HEK293T (cell line): ENCODE results near the gene DOK4.
"Not testable (repeated sequence)": the region's sequence is repeated elsewhere in the genome, so short reads cannot be mapped to it uniquely, and the experiment has no call there.

Experiments
- CTCF ChIA-PET: fragments of 350-600 bp; formaldehyde crosslinking; extraction: SDS; loops from one replicate; lab custom pipeline; 2021; ENCODE audit warnings: antibody characterized with exemption, inconsistent platforms; lab: Yijun Ruan, JAX
- POLR2A ChIA-PET: fragments of 350-600 bp; formaldehyde crosslinking; extraction: SDS; loops from one replicate; lab custom pipeline; 2020; ENCODE audit warnings: antibody characterized with exemption, inconsistent platforms; lab: Yijun Ruan, JAX
- DNase-seq: peaks from one replicate; pipeline ENCODE4 v3.0.0; 2012; ENCODE audit warnings: mixed read lengths; ENCODE audit errors: extremely low spot score
- ARNT ChIP-seq: fragments of 450-650 bp; IDR thresholded peaks from 2 replicates; pipeline ENCODE4 v1.6.1; 2017; ENCODE audit warnings: mild to moderate bottlenecking
- BHLHE40 ChIP-seq: fragments of 450-650 bp; IDR thresholded peaks from 2 replicates; pipeline ENCODE4 v1.6.1; 2016; ENCODE audit warnings: mild to moderate bottlenecking, moderate library complexity, borderline replicate concordance
- CTBP1 ChIP-seq: fragments of 450-650 bp; IDR thresholded peaks from 2 replicates; pipeline ENCODE4 v1.6.1; 2016; ENCODE audit warnings: borderline replicate concordance
- ELF4 ChIP-seq: fragments of 450-650 bp; IDR thresholded peaks from 2 replicates; pipeline ENCODE4 v1.6.1; 2017; ENCODE audit warnings: antibody characterized with exemption
- FOXA1 ChIP-seq: fragments of 450-650 bp; IDR thresholded peaks from 2 replicates; pipeline ENCODE4 v1.6.1; 2016; ENCODE audit warnings: mild to moderate bottlenecking
- FOXK2 ChIP-seq: fragments of 450-650 bp; IDR thresholded peaks from 2 replicates; pipeline ENCODE4 v1.6.1; 2016; ENCODE audit warnings: mild to moderate bottlenecking
- FOXM1 ChIP-seq: fragments of 450-650 bp; IDR thresholded peaks from 2 replicates; pipeline ENCODE4 v1.6.1; 2017; ENCODE audit warnings: mild to moderate bottlenecking, borderline replicate concordance
- HDGF ChIP-seq: fragments of 450-650 bp; IDR thresholded peaks from 2 replicates; pipeline ENCODE4 v1.6.1; 2017; ENCODE audit warnings: antibody characterized with exemption, borderline replicate concordance
- L3MBTL2 ChIP-seq: fragments of 450-650 bp; conservative IDR thresholded peaks from 2 replicates; pipeline ENCODE4 v1.6.1; 2016; ENCODE audit warnings: mild to moderate bottlenecking
- LEF1 ChIP-seq: fragments of 450-650 bp; IDR thresholded peaks from 2 replicates; pipeline ENCODE4 v1.6.1; 2017; ENCODE audit warnings: mild to moderate bottlenecking, borderline replicate concordance
- NFRKB ChIP-seq: fragments of 450-650 bp; IDR thresholded peaks from 2 replicates; pipeline ENCODE4 v1.6.1; 2016; ENCODE audit warnings: mild to moderate bottlenecking, moderate library complexity
- PKNOX1 ChIP-seq: fragments of 450-650 bp; IDR thresholded peaks from 2 replicates; pipeline ENCODE4 v1.6.1; 2016
- SP1 ChIP-seq: fragments of 450-650 bp; IDR thresholded peaks from 2 replicates; pipeline ENCODE4 v1.6.1; 2017
- SUZ12 ChIP-seq: fragments of 450-650 bp; IDR thresholded peaks from 2 replicates; pipeline ENCODE4 v1.6.1; 2016; ENCODE audit warnings: mild to moderate bottlenecking
- TARDBP ChIP-seq: fragments of 450-650 bp; IDR thresholded peaks from 2 replicates; pipeline ENCODE4 v1.6.1; 2016
- ZNF384 ChIP-seq: fragments of 450-650 bp; IDR thresholded peaks from 2 replicates; pipeline ENCODE4 v1.6.1; 2016

DOK4 gene

GRCh38 chr16:57504001-57504400, 17.7 kb upstream of the DOK4 start:
- CTCF ChIA-PET, result interaction anchor here (0.7 kb wide), 1 partner anchor 39 kb away, joined by 3 read pairs; no protein-coding TSS in a partner anchor
- TF ChIP-seq TARDBP, result no peak
- TF ChIP-seq CTBP1, result no peak
- TF ChIP-seq PKNOX1, result no peak
- TF ChIP-seq ELF4, result no peak
- no peak for TF ChIP-seq ZNF384
- no peak for TF ChIP-seq ARNT
- POLR2A ChIA-PET, result interaction anchor here (1.4 kb wide), 1 partner anchor 57 kb away, joined by 3 read pairs; the partner anchor contains the start of genes CIAPIN1 and COQ9
- DNase-seq, result no peak

DNA sequence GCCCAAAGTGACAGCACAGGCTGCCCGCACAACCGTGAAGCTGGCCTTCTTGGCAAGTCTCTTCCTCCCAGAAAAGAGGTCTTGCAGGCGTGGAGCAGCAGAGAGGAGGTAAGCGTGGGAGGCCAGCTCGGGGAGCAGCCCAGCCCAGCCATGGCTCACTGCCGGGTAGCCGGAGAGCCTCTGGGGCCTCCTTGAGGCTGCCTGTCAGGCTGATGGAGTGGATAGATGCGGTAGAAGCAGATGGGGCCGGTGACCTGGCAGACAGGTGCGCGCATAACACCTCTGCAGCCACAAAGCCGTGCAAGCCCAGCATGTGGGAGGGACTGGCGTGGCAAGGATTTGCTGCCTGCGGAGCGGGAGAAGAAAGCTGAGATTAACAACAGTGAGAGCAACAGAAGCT, 17.1 kb upstream of the DOK4 start:
- no peak for TF ChIP-seq BHLHE40
- TF ChIP-seq CTBP1, result no peak
- TF ChIP-seq SP1, result no peak
- no peak for TF ChIP-seq FOXM1
- no peak for TF ChIP-seq TARDBP
- TF ChIP-seq L3MBTL2, result no peak
- TF ChIP-seq LEF1, result no peak
- TF ChIP-seq PKNOX1, result no peak
- no peak for TF ChIP-seq ARNT
- TF ChIP-seq NFRKB, result no peak
- no peak for TF ChIP-seq ELF4
- no peak for TF ChIP-seq FOXK2
- no peak for TF ChIP-seq ZNF384
- no peak for TF ChIP-seq SUZ12
- no peak for TF ChIP-seq HDGF
- no peak for TF ChIP-seq FOXA1
- ChIA-PET CTCF (no interaction called here), POLR2A (interaction anchor here (1.4 kb wide), 1 partner anchor 56 kb away, joined by 3 read pairs; the partner anchor contains the start of genes CIAPIN1 and COQ9)
- DNase-seq, result no peak

DNA sequence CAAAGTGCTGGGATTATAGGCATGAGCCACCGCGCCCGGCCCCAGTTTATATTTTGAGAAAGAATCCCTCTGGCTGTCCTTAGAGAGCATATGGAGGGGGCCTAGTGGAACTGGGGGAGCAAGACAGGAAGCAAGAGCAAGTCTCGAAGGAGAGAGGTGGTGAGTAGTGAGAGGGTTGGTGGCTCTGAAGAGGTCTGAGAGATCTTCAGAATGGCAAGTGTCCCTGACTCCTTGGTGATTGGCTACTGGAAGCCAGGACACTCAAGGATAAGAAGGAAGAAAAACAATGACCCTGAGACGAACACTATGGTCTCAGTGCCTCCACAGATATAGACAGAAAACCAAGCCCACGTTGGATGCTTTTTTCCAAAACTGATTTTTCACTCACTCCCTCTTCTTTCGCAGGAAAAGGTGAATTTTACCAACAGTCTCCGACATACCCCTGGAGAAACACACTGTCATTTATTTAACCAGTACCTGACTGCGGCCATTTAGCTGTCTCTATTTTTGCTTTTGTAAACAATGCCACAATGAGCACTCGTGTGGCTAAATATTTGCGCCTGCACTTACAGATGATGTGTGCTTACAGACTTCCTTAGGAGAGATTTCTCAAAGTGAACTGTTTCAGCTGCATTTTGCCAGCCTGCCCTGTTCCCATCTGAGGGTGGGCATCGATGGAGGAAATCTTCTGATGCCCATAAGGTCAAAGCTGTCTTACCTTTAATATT, 15.9 kb upstream of the DOK4 start:
- DNase-seq, result no peak
- ChIA-PET CTCF (no interaction called here), POLR2A (no interaction called here)
- TF ChIP-seq CTBP1, result no peak
- no peak for TF ChIP-seq FOXK2
- no peak for TF ChIP-seq L3MBTL2
- TF ChIP-seq PKNOX1, result no peak
- no peak for TF ChIP-seq ZNF384
- no peak for TF ChIP-seq BHLHE40
- no peak for TF ChIP-seq FOXM1
- TF ChIP-seq ELF4, result no peak

DNA sequence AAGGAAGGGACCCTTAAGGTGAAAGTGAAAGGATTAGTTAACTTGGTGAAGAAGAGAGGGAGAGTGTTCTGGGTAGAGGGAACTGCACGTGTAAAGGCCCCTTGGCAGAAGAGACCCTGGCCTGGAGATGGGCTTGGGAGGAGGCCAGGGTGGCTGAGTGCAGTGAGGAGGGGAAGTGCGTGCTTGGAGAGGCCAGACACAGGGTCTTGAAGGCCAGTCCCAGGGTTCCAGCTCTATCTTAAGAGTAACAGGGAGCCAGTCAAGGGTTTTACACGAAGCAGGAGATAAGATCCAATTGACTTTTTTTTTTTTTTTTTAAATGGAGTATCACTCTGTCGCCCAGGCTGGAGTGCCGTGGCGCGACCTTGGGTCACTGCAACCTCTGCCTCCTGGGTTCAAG, 15.2 kb upstream of the DOK4 start:
- ChIA-PET POLR2A (no interaction called here), CTCF (interaction anchor here (1.0 kb wide), 1 partner anchor 18 kb away, joined by 3 read pairs; no protein-coding TSS in a partner anchor)
- DNase-seq, result no peak
- TF ChIP-seq PKNOX1, result no peak
- TF ChIP-seq ELF4, result no peak
- TF ChIP-seq HDGF, result no peak
- TF ChIP-seq ARNT, result no peak
- no peak for TF ChIP-seq TARDBP
- TF ChIP-seq NFRKB, result no peak

DNA sequence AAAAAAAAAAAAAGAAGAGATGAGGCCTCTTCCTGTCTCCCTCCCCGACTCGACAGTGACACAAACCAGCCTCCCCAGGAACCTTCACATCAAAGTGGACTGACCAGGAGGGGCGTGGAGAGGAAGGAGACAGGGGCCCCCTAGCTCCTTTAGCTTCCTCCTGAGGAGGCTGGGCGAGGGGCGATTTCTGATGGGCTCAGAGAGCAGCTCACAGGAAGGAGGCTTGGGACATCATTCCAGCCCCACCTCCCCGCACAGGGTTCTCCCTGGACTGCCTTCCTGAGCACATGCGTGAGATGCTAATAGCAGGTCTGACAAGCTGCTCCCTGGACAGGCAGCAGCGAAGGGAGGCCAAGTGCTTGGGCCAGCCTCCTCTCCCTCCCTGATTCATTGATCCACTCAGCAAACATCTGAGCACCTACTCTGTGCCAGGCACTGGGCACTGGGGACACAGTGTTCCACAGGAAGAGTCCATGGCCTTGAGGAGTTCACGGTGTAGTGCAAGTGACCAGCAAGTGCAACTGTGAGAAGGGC, 14.4 kb upstream of the DOK4 start:
- DNase-seq, result no peak
- POLR2A ChIA-PET, result no interaction called here
- CTCF ChIA-PET, result interaction anchor here (1.0 kb wide), 1 partner anchor 19 kb away, joined by 3 read pairs; no protein-coding TSS in a partner anchor
- no peak for TF ChIP-seq CTBP1
- TF ChIP-seq SUZ12, result no peak
- TF ChIP-seq BHLHE40, result no peak
- TF ChIP-seq ZNF384, result no peak
- no peak for TF ChIP-seq NFRKB
- TF ChIP-seq SP1, result no peak
- TF ChIP-seq FOXA1, result no peak
- no peak for TF ChIP-seq L3MBTL2
- no peak for TF ChIP-seq PKNOX1
- TF ChIP-seq TARDBP, result no peak
- TF ChIP-seq ARNT, result no peak
- no peak for TF ChIP-seq HDGF
- no peak for TF ChIP-seq LEF1
- TF ChIP-seq FOXM1, result no peak
- no peak for TF ChIP-seq ELF4

- DNase-seq, POLR2A ChIA-PET, CTCF ChIA-PET: not testable (repeated sequence)
Observed at GRCh38 chr16:57499941-57500340, 13.6 kb upstream of the DOK4 start.
